GM19025 (cell line): Measurements from ENCODE around the gene HYPK.

Experiments used
- ATAC-seq: cut with Tn5 transposase; IDR thresholded peaks from one replicate; pipeline ENCODE4 v1.9.1; 2021; ENCODE audit warnings: mild to moderate bottlenecking, low read depth, moderate library complexity; ENCODE audit not compliant: unreplicated experiment

HYPK gene

GRCh38 chr15:43800286-43801141 lies at the start of gene HYPK:
TSS of gene HYPK (plus strand) at chr15:43800599. CDS start at chr15:43800623, 24 bp downstream.
- ATAC-seq: peak; percentile 89

GRCh38 chr15:43751885-43752284 lies 48.5 kb upstream of the HYPK start:
- ATAC-seq: no peak

GRCh38 chr15:43762824-43763223 lies 37.6 kb upstream of the HYPK start:
- ATAC-seq: no peak

- ATAC-seq: no peak
Measured at GRCh38 chr15:43763819-43764446, 36.5 kb upstream of the HYPK start.

- no peak for ATAC-seq
Measured at GRCh38 chr15:43769584-43770228, 30.7 kb upstream of the HYPK start.

- no peak for ATAC-seq
Measured at GRCh38 chr15:43771816-43772215, 28.6 kb upstream of the HYPK start.

GRCh38 chr15:43772624-43773023 lies 27.8 kb upstream of the HYPK start:
- ATAC-seq: no peak

GRCh38 chr15:43774062-43774461 lies 26.3 kb upstream of the HYPK start:
- no peak for ATAC-seq

GRCh38 chr15:43775411-43775965 lies 24.9 kb upstream of the HYPK start:
- ATAC-seq: no peak

GRCh38 chr15:43776101-43776717 lies 24.2 kb upstream of the HYPK start:
- peak; percentile 67 for ATAC-seq

GRCh38 chr15:43776718-43777266 lies 23.6 kb upstream of the HYPK start, which contains the start of gene ELL3:
TSS of gene ELL3 (minus strand) at chr15:43776966. CDS start at chr15:43776901, 65 bp downstream.
- ATAC-seq: peak; percentile 35

- peak; percentile 38 for ATAC-seq
Measured at GRCh38 chr15:43777267-43777914, 23.0 kb upstream of the HYPK start.

GRCh38 chr15:43779016-43779415 lies 21.4 kb upstream of the HYPK start:
- ATAC-seq: no peak

- ATAC-seq: no peak
Measured at GRCh38 chr15:43789409-43789808, 11.0 kb upstream of the HYPK start.

- peak; percentile 86 for ATAC-seq
Measured at GRCh38 chr15:43791993-43792760, 8.2 kb upstream of the HYPK start, which contains the start of gene SERF2. TSS of gene SERF2 (plus strand) at chr15:43792320. CDS start at chr15:43792377, 57 bp downstream.

- ATAC-seq: no peak
Measured at GRCh38 chr15:43792761-43793476, 7.5 kb upstream of the HYPK start.

- ATAC-seq: no peak
Measured at GRCh38 chr15:43793647-43794046, 6.8 kb upstream of the HYPK start.
